ENCODE data around the gene TFG.

The TFG gene

GRCh38 chr3:100740207-100740606 lies 30.9 kb downstream of the TFG start:
- no peak for TF ChIP-seq CTCF (IDR thresholded peaks at IDR 0.05; ENCODE audit: low read depth, low read length, missing control alignments)
- H3K27ac ChIP-seq = no peak overlapping the region
- in situ Hi-C loops (cut with HindIII; ENCODE audit: low pct_ligation_motif_present, low sequenced_read_pairs) = no loop called here
- H3K4me3 ChIP-seq (ENCODE audit: low read depth, low read length) = no peak overlapping the region
- H3K27me3 ChIP-seq (replicated peaks) = no peaks in the 10 kb centered on the region
- DNase-seq = peak; percentile 7
- peaks cover 64% of the 10 kb centered on the region for H3K36me3 ChIP-seq (replicated peaks)

- no peak overlapping the region for H3K4me3 ChIP-seq (ENCODE audit: low read depth, low read length)
- no peak for DNase-seq
- no peak overlapping the region for H3K27ac ChIP-seq
- in situ Hi-C loops (cut with HindIII; ENCODE audit: low pct_ligation_motif_present, low sequenced_read_pairs) = no loop called here
- peaks cover 61% of the 10 kb centered on the region for H3K36me3 ChIP-seq (replicated peaks)
- no peak for TF ChIP-seq CTCF (IDR thresholded peaks at IDR 0.05; ENCODE audit: low read depth, low read length, missing control alignments)
- no peaks in the 10 kb centered on the region for H3K27me3 ChIP-seq (replicated peaks)
Measured at GRCh38 chr3:100743535-100743934, 34.2 kb downstream of the TFG start.

- Histone ChIP-seq H3K27me3 (replicated peaks) (no peaks in the 10 kb centered on the region), H3K36me3 (replicated peaks) (peaks cover 63% of the 10 kb centered on the region), H3K4me3 (ENCODE audit: low read depth, low read length) (no peak overlapping the region), H3K27ac (no peak overlapping the region)
- no peak for TF ChIP-seq CTCF (IDR thresholded peaks at IDR 0.05; ENCODE audit: low read depth, low read length, missing control alignments)
- no peak for DNase-seq
- in situ Hi-C loops (cut with HindIII; ENCODE audit: low pct_ligation_motif_present, low sequenced_read_pairs) = no loop called here
Measured at GRCh38 chr3:100744671-100745070, 35.4 kb downstream of the TFG start.

GRCh38 chr3:100745617-100746016 lies 36.3 kb downstream of the TFG start:
- Histone ChIP-seq H3K4me3 (ENCODE audit: low read depth, low read length) (no peak overlapping the region), H3K27ac (no peak overlapping the region), H3K27me3 (replicated peaks) (no peaks in the 10 kb centered on the region), H3K36me3 (replicated peaks) (peaks cover 59% of the 10 kb centered on the region)
- DNase-seq = no peak
- in situ Hi-C loops (cut with HindIII; ENCODE audit: low pct_ligation_motif_present, low sequenced_read_pairs) = no loop called here
- TF ChIP-seq CTCF (IDR thresholded peaks at IDR 0.05; ENCODE audit: low read depth, low read length, missing control alignments) = no peak

- H3K36me3 ChIP-seq (replicated peaks) = peaks cover 59% of the 10 kb centered on the region
Measured at GRCh38 chr3:100746092-100746491, 36.8 kb downstream of the TFG start.

More at GRCh38 chr3:100746092-100746491, 36.8 kb downstream of the TFG start:
- H3K27me3 ChIP-seq (replicated peaks) = no peaks in the 10 kb centered on the region
- no peak for TF ChIP-seq CTCF (IDR thresholded peaks at IDR 0.05; ENCODE audit: low read depth, low read length, missing control alignments)
- in situ Hi-C loops (cut with HindIII; ENCODE audit: low pct_ligation_motif_present, low sequenced_read_pairs) = no loop called here
- H3K4me3 ChIP-seq (ENCODE audit: low read depth, low read length) = no peak overlapping the region
- DNase-seq = no peak
- H3K27ac ChIP-seq = no peak overlapping the region
